Epithelial cell of esophagus (primary cell): ENCODE results near the gene EHMT1.

Source experiments
- DNase-seq: peaks from one replicate; pipeline ENCODE4 v3.0.0; 2010; ENCODE audit warnings: low read depth
- H3K4me3 ChIP-seq: 2 replicates; pipeline ENCODE4 v1.5.1; 2011; ENCODE audit warnings: mild to moderate bottlenecking, low read length, control low read depth
- CTCF ChIP-seq: IDR thresholded peaks from 2 replicates; pipeline ENCODE4 v1.5.1; 2011; ENCODE audit warnings: low read depth, mild to moderate bottlenecking, low read length, control low read depth, inconsistent platforms; ENCODE audit not compliant: insufficient read depth; ENCODE audit errors: missing control alignments

EHMT1 gene

GRCh38 chr9:137630679-137631078 lies 11.9 kb downstream of the EHMT1 start:
- H3K4me3 ChIP-seq = no peak overlapping the region
- no peak for TF ChIP-seq CTCF
- DNase-seq = no peak

DNA sequence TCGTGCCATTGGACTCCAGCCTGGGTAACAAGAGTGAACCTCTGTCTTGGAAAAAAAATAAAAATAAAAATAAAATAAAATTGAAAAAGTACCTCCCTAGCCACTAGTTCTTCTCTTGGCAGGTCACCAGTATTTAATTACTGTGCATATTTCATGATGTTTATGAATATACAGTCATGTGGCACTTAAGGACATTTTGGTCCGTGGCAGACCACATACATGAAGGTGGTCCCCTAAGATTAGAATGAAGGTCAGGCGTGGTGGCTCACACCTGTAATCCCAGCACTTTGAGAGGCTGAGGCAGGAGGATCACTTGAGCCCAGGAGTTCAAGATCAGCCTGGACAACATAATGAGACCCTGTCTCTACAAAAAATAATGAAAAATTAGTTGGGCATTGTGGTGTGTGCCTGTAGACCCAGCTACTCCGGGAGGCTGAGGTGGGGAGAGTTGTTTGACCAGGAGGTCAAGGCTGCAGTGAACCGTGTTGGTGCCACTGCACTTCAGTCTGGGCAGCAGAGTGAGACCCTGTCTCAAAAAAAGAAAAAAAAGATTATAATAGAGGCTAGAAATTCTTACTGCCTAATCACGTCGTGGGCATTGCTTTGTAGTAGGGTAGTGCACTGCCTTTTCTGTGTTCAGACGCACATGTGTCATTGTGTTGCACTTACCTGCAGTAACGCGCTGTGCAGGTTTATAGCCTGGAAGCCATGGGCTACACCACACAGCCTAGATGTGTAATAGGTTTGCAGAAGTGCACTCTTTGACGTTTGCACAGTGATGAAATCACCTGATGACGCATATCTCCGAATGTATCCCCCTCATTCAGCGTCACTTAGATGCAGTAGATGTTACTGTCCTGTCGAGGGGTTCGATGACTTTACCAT lies 12.8 kb downstream of the EHMT1 start:
- no peak for TF ChIP-seq CTCF
- no peak for DNase-seq
- H3K4me3 ChIP-seq = no peak overlapping the region

DNA sequence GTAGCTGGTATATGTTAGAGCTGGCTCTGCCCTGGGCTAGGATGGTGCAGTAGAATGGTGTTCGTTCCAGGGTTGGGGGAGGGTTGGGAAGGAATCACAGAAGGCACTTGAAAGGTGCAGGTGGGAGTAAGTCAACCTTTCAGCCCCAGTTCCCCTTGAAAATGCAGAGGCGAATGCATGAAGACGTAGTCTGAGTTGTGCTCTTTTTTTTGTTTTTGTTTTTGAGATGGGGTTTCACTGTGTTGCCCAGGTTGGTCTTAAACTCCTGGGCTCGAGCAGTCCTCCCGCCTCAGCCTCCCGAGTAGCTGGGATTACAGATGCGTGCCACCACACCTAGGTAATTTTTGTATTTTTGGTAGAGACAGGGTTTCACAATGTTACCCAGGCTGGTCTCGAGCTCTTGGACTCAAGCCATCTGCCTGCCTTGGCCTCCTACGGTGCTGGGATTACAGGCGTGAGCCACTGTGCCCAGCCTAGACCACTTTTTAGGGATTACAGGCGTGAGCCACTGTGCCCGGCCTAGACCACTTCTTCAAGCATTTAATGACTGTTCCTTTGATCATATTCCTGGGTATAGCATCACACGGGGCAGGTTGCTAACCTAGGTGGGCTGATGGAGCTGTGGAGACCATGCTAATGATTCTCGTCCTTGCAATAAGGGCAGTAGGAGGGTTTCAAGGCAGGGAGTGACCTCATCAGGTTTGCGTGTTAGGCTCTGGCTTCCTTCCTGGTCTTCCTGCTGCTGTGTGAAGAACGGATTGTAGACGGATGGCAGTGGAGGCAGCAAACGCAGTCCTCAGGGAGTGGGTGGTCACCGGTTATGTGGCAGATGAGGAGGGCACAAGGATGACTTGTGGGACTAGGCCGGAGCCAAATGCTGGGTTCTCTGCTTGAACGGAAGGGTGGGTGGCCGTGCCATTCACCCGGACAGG lies 13.7 kb downstream of the EHMT1 start:
- no peak for DNase-seq
- TF ChIP-seq CTCF = no peak
- H3K4me3 ChIP-seq = no peak overlapping the region

DNA sequence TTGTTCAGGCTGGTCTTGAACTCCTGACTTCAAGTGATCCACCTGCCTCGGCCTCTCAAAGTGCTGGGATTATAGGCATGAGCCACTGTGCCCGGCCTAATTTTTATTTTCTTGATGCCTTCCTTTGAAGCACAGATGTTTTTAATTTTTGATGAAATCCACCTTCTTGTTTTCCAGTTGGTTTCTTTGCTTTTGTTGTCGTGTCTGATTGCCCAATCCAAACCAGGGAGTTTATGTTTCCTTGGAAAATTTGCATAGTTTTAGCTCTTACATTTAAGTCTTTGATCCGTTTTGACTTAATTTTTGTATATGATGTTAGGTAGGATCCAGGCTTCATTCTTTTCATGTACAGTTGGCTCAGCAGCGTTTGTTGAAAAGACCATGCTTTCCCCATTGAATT lies 15.2 kb downstream of the EHMT1 start:
- no peak overlapping the region for H3K4me3 ChIP-seq
- DNase-seq = no peak
- no peak for TF ChIP-seq CTCF

- TF ChIP-seq CTCF = no peak
- no peak overlapping the region for H3K4me3 ChIP-seq
- no peak for DNase-seq
These were observed 19.9 kb downstream of the EHMT1 start for GRCh38 chr9:137638680-137639079.

DNA sequence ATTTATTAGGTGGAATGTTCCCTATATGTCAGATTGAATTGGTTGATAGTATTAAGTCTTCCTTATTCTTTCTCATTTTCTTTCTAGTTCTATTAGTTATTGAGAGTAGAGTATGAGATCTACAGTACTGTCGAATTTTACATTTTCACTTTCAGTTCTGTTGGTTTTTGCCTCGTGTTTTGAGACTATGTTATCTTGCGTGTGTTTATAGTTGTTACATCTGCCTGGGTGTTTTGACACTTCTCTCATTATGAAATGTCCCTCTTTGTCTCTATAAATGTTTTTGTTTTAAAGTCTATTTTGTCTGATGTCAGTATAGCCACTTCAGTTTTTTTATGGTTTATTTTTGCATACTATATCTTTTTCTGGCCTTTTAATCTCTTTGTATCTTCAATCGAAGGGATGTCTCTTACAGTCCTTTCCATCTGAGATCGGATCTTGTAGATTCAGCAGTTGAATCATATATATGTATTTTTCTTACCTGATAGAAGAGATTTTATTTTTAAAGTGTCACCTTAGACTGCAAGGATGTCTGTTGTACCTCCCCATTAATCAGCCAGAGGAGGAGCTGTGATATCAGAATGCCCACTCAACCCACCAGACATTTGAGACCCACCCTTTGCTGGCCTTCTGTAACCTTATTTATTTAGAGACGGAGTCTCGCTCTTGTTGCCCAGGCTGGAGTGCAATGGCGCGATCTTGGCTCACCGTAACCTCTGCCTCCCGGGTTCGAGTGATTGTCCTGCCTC lies 20.7 kb downstream of the EHMT1 start:
- no peak for TF ChIP-seq CTCF
- DNase-seq = no peak
- H3K4me3 ChIP-seq = no peak overlapping the region
